ENCODE results near the gene CCNK.

CCNK gene

GRCh38 chr14:99467336-99468078 lies 13.7 kb upstream of the CCNK start:
- DNase-seq = no peak

- no peak for DNase-seq
These were observed 13.1 kb upstream of the CCNK start for GRCh38 chr14:99468081-99468480.

DNA sequence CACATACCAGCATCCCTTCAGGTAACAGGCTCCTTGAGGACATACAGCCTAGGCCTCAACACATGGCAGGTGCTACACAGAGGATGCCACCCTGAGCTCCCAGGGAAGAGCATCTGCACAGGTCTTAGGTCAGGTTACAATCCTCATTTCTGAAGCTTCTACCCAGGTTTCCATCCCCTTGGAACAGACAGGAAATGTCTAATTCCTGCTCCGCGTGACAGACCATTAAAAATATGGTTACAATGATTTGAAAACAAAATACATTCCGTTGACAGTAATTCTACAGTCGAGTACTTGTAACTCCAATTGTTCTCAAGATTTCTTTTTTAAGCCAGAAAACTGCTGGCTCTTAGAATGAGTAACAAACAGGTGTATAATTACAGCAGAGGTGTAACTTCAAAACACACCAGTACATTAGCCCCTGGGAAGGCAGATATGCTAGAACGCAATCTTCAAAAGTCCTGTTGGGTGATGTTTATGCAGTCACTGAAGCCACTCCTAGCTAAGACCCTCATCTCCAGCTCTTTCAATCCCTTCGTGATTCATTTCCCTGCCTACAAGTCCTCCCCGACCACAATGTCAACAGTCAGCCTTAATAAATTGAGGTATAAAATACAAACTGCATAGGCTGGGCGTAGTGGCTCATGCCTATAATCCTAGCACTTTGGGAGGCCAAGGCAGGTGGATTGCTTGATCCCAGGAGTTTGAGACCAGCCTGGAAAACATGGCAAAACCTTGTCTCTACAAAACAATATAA lies 12.2 kb upstream of the CCNK start:
- DNase-seq = no peak

- no peak for DNase-seq
These were observed 9.5 kb upstream of the CCNK start for GRCh38 chr14:99471731-99472130.

DNA sequence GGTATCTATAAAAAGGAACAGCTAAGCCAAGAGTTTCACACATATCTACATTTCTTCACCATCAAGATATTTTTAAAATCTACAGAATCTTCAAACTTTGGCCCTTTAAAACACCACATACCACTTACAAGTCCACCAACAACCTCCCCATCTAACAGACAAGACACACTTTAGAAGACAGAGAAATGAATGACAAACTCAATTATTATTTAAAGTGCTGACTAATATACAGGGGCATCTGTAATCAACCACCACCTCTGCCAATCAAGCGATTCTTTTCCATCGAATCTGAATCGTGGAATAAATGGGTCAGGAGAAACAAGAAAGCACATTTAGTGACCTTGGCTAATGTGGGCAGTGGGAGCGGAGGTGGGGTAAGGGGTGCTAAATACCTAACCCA lies 8.3 kb upstream of the CCNK start:
- DNase-seq = no peak

DNA sequence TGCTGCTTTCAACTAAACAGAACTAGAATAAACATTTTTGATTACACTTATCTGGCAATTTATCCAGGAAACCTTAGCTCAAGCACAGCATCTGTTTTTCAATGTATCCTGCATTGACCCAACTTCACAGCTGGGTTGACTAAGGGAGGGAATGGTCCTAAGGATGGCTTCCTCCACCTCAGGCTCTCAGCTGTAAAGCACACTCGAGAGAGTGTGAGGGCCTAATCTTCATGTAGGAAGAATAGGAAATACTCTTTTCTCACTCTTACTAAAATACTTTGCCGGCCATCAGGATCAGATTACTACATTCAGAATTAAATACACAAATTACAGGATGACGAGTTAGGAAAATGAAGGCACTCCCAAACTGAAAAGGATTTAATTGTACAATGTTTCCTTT lies 7.8 kb upstream of the CCNK start:
- no peak for DNase-seq

- no peak for DNase-seq
These were observed 6.0 kb upstream of the CCNK start for GRCh38 chr14:99475179-99475578.

- no peak for DNase-seq
These were observed 5.5 kb upstream of the CCNK start for GRCh38 chr14:99475660-99476059.

DNA sequence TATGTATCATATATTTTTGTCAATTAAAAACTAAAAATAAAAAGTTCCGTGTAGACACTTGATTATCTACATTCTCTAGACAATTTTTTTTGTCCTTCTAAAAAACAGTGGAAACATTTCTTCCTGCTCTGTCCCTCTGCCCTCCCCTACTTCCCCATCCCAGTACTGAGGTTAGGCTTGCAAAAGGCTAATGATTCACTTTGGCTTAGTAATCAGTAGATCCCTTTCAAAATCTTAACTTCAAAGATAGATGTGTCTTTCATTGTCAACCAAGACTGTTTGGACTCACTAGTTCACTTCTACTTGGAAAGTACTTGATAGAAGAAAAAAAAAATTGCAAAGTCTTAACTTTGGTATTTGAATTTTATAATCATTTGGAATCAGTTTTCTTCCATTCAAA lies 4.3 kb upstream of the CCNK start:
- no peak for DNase-seq

DNA sequence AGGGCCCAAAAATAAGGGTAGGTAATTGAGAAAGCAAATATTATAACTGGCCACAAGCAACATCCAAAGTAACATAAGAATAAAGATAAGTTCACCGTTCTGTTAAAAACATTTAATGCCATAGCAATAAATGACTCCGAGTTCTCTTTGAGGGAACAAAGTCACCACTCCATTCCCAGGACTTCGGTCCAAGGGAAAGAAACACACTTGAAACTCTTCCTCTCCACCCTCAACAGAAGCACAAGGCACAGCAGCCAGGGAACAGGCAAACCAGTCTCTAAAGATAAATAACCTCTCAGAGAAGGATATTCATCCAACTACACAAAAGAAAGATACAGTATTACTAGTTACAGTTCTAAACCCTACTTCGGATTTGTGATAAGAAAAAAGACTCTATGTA lies 3.1 kb upstream of the CCNK start:
- no peak for DNase-seq

DNA sequence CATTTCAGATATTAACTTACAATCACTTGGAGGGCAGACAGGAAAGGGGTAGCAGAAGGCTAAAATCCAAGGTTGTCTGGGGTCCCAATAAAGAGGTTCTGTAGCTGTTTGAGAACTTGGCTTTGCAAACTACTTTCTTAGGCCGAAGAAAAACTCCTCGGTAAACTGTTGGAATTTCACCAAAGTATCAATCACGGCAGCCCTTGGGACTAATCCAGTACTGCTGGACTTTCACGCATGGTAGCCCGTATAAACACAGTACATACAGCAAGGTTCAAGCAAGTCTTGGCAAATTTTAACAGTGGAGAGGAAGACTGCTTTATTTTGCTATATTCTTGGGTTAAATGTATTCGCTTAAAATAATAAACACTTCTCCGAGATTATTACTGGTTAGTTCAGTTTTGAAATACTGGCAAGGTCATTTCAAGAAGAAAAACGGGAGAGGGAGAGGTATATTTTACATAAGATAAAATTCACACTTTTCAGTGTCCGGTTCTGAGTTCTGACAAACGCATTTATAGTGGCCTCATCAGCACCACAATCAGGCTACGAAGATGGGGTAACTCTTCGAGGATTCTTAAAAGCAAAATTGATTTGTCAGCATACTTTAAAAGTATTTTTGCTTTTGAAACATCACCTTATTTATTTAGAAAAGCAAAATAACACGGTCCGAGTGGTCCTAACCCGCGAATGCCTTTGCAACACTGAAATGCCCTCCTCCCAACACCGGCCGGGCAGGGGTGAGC lies 1.9 kb upstream of the CCNK start:
- no peak for DNase-seq

- peak; percentile 50 for DNase-seq
These were observed 1.0 kb upstream of the CCNK start, which contains the start of gene SETD3 for GRCh38 chr14:99479906-99480869. Gene SETD3, minus strand, starts transcription at chr14:99480859. Its CDS starts 15,054 bp downstream, at chr14:99465805.

GRCh38 chr14:99481745-99482099 lies 513 bp downstream of the CCNK start:
- no peak for DNase-seq

GRCh38 chr14:99484106-99484505 lies 2.9 kb downstream of the CCNK start:
- no peak for DNase-seq

- no peak for DNase-seq
These were observed 16.1 kb downstream of the CCNK start for GRCh38 chr14:99497341-99497740.

- no peak for DNase-seq
These were observed 16.7 kb downstream of the CCNK start for GRCh38 chr14:99497894-99498293.

GRCh38 chr14:99502989-99503421 lies 21.8 kb downstream of the CCNK start:
- DNase-seq = no peak

GRCh38 chr14:99503848-99504453 lies 22.7 kb downstream of the CCNK start:
- DNase-seq = no peak

GRCh38 chr14:99505089-99505488 lies 23.9 kb downstream of the CCNK start:
- no peak for DNase-seq

- DNase-seq = no peak
These were observed 25.1 kb downstream of the CCNK start for GRCh38 chr14:99506276-99506675.

DNA sequence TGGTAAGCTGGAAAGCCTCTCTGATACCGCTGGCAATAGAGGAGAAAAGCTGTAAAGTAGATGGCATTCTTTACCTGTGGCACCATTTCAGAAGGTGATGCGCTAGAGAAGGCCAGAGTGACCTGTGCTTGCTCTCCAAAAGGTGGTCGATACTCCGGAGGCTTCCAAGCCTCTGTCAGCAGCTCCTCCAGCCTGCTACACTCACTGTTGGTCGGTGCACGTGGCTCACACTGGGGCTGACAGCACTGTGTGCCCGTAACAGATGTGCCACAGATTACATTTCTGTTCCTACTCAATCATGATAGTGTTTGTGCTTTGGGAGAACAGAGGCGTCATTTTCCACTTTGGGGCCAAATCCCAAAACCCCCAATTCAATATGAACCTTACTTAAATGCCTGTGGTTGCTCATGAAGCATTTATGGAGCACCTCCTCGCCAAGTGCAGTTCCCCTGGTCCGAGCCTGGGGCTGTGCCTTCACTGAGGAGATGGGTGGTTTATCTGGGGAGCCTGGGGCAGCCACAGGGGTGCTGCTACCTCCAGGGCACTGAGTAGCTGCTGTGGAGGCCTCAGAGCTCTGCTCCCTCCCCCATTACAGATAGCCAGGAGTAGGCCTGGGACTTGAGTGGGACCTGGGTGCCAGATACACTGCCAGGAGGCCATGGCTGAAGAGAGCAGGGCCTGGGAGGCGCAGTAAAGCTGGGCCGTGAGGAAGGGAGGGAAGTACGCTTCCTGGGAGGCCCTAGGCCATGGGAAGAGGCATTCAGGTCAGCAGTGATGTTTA lies 26.8 kb downstream of the CCNK start:
- no peak for DNase-seq
